Germinal center (tissue), 1 donor: ENCODE measurements around the gene ARHGEF10L.
A peak's percentile ranks its signal among the peaks of the same experiment; 100 is the strongest.
"Not testable (repeated sequence)": the region's sequence is repeated elsewhere in the genome, so short reads cannot be mapped to it uniquely, and the experiment has no call there.

Source experiments
- DNase-seq: peaks from one replicate; pipeline ENCODE4 v3.0.0; 2012; ENCODE audit warnings: mixed read lengths, low spot score

Gene ARHGEF10L

GRCh38 chr1:17539477-17540254, at the start of gene ARHGEF10L:
Gene ARHGEF10L (plus strand): TSS chr1:17539698. CDS start chr1:17580596, 40,898 bp downstream.
- DNase-seq, result peak; percentile 21

GRCh38 chr1:17489768-17490417, 49.6 kb upstream of the ARHGEF10L start:
- not testable (repeated sequence) for DNase-seq

DNA sequence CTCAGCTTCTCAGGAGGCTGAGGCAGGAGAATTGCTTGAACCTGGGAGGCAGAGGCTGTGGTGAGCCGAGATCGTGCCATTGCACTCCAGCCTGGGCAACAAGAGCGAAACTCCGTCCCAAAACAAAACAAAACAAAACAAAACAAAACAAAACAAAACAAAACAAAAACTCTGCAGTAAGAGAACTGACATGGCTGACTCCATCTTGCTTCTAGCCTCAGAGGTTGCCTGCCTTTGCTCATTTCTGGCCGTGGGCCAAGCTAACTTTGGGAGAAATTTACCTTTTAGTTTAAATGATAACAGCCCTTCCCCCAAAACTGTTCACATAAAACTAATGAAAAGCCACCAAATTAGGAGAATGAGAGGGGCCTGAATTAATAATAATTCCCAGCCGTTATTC, 48.8 kb upstream of the ARHGEF10L start:
- DNase-seq, result not testable (repeated sequence)

- DNase-seq, result peak; percentile 77
Observed at GRCh38 chr1:17494114-17494729, 45.3 kb upstream of the ARHGEF10L start.

DNA sequence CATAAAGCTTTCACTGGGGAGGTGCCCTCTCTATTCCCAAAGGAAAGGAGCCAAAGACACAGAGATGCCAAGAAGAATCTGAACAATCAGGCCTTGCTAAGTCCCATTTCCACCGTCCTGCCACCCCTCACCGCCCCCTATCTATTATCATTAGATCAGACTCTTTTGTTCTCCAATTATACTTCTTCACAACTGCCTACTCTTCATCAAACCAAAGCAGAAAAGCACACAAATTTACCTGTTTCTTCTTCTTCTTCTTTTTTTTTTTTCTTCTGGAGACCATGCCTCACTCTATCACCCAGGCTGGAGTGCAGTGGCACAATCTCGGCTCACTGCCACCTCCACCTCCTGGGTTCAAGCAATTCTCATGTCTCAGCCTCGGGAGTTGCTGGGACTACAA, 43.1 kb upstream of the ARHGEF10L start:
- no peak for DNase-seq

DNA sequence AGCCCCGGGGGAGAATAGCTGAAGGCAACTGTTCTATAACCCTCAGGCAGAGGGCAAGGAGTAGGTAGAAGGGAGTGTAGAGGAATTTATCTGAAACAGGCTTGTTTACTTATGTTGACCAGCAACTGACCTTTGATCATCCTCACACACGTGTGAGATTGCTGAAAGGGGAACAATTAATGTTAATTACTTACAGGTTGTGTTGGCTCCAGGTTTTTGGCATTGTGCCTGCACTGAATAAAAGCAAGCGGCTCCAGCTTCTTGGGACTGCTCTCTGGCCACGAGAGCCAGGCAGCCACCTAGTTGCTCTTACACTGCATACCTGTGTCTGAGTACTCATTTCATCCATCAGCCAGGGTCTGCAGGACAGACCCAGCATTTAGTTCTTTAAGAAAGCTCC, 41.3 kb upstream of the ARHGEF10L start:
- no peak for DNase-seq

DNA sequence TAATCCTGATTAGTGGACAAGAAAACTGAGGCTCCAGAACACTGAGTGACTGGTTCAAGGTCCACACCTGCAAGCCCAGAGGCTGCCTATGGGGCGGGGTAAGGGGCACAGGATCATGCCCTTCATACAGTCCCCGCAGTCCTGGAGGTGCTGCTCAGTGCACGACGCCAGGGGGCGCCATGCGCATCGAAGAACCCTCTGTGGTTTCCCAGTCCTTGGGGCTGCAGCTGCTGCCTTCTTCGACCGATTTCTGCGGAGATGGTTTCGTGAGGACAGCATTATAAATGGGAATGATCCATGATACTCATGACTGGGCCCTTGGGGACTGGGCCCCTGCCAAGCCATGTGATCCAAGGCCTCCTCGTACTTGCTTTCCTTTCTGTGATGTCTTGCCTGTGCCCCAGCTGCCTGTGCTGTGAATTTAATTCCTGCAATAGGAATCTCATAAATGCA, 37.1 kb upstream of the ARHGEF10L start:
- DNase-seq, result peak; percentile 62

- DNase-seq, result no peak
Observed at GRCh38 chr1:17503146-17503545, 36.4 kb upstream of the ARHGEF10L start.

- DNase-seq, result not testable (repeated sequence)
Observed at GRCh38 chr1:17507200-17507599, 32.3 kb upstream of the ARHGEF10L start.

DNA sequence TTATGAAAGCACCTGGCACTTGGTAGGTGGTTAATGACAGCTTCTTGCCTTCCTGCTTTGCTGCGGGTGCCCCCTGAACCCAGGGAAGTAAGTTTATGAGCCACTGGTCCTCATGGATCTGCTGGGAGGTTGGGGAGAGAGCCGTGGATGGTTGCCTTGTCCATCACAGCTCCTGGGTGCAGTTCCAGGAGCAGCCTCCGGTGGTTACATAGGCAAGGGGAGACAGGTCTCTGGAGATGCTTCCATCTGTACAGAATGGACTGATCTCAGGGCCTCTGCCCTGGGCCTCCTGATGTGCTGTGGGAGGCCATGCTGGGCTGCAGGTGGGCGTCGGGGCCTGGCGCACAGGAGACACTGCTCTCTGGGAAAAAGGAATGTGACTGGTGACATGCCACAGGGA, 31.6 kb upstream of the ARHGEF10L start:
- DNase-seq, result no peak

DNA sequence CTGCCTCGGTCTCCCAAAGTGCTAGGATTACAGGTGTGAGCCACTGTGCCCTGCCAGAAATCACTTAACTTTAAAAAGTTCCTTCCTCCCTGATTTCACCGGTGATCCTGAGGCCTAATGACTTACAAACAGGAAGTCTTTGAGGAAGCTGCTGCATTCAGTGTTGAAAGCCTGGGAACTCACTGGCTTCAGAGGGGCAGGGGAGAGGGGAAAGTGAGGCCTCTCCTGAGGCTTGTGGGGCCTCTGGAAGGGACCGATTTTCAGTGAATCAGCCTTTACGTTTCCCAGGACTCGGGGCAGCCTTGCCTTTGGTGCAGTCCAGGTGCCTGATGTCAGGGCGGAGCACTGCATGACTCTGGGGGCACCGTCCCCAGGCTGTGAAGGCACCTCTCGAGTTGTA, 30.1 kb upstream of the ARHGEF10L start:
- no peak for DNase-seq

GRCh38 chr1:17510138-17510537, 29.4 kb upstream of the ARHGEF10L start:
- no peak for DNase-seq

DNA sequence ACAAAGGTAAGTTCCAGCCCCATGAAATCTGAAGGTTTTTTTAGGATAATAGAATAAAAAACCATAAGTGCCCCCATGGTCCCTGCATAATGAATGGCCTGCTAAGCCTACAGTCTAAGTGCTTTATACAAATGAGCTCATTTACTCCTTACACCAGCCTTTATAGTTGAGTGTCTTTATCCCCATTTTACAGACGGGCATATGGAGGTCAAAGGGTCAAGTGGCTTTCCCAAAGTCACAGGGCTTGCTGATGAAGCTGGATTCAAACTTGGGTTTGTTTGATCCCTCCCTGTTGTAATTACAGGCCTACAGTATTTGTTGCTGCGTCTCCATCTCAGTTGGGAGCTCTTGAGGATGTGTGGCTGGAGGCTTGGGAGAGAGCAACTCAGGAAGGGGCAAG, 28.3 kb upstream of the ARHGEF10L start:
- no peak for DNase-seq

DNA sequence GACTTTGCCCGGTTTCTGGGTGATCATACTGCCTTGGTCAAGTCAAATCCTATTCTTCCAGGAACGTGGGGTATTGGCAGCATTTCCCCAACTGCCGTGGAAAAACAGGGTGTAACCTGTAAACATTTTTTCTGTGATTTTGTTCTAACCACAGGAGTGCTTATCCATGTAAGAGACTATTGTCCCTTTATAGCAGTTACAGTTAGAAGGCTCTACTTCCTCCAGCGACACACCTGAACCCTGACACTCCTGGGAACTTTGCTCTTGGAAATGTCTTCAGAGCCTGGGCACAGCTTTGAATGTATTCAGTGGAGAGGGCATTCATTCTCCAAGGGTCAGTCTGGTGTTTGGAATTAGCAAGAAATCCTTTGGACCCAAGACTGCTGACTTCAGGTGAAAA, 26.4 kb upstream of the ARHGEF10L start:
- no peak for DNase-seq

GRCh38 chr1:17514776-17515175, 24.7 kb upstream of the ARHGEF10L start:
- no peak for DNase-seq

GRCh38 chr1:17515902-17516301, 23.6 kb upstream of the ARHGEF10L start:
- no peak for DNase-seq

DNA sequence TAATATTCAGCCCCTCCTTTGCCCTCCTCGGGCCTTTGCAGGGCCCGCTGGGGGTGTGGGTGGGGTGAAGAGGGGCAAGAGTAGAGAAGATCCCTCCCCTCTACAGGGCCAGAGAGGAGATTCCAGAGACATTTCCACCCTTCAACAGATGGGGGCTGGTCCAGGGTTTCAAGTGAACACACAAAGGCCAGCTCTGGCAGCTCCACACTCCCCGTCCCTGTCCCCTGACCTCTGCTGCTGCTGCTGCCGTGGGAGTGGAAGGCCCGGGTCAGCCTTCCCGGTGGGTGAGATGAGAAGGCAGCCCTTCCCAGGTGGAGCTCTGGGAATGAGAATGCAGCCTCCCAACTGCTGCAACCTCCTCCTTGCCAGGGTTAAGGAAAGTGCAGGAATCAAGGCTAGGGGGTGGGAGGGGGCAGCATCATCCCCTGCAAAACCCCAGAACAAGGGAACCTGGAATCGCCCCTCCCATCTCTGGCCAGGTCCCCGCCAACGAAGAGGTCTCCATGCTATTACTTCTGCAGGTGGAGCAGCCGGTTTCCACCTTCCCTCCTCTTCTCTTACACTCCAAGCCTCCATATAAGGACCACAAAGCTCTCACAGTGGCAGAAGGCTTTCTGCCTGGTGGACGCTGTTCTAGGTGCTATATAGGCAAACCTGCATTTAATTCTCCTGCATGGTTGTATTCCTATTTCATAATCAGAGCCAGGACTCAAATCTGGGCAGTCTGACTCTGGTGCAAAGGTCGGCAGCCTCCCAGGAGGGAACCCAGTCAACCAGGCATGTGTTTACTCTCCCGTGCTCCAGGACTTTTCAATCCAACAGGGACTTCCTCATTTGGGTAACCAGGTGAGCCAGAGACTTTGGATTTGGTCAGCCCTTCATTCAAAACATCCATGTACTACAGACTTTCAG, 22.9 kb upstream of the ARHGEF10L start:
- no peak for DNase-seq

GRCh38 chr1:17520041-17520440, 19.5 kb upstream of the ARHGEF10L start:
- DNase-seq, result no peak

- no peak for DNase-seq
Observed at GRCh38 chr1:17520473-17521319, 18.8 kb upstream of the ARHGEF10L start.

DNA sequence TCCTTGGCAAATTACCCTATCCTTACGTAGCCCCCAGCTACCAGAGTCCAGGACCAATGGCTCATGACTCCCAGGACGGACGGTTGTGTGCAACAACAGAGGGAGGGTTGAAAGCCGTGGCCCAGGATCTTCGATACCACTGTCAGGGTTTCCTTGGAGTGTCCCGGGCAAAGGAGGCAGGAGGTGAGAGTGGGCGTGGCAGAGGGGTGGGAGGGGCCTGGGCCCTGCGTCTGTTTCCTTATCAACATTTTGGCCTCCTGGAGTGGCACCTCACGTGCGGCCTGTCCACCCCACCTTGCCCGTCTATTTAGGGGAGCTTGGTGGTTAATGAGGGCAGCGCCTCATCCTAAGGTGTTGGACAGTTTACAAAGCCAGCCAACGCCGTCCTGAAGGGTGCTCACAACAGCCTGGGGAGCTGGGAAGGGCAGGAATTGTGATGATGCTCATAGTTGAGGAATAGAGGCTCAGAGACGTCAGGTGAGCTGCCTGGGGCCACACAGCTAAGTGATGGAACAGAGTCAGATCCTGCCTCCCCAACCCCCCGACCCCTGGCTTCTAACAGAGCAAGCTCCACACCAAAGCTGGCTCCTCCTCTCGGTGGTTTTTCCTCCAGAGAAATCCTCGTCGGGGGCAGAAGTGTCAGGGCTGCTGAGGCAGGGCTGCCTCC, 17.4 kb upstream of the ARHGEF10L start:
- no peak for DNase-seq
